Heart right ventricle (tissue), 16 donors: ENCODE measurements around the gene TBC1D2B. TPM values are rescaled to one million over a fixed set of nuclear protein-coding genes. Genes with fewer than 3 reads are reported as not detected.

Experiments
- ATAC-seq, 8 donors: fragments of 200-7000 bp; cut with Tn5 transposase; one replicate each; pipeline ENCODE4 v1.9.1; 2020; ENCODE audit warnings: mild to moderate bottlenecking in 8 of 8, moderate library complexity in 8 of 8, moderate number of reproducible peaks in 1 of 8
- DNase-seq, 2 donors: peaks; one replicate each; pipeline ENCODE4 v3.0.0-alpha.2; 2020
- H3K27ac ChIP-seq, 10 donors: fragments of 200-600 bp; sonication (generic) in 2 of 10; one replicate each; pipeline versions ENCODE4 v1.5.0 to v1.8.0; 2020 to 2022; ENCODE audit warnings: mild to moderate bottlenecking in 3 of 10
- H3K27me3 ChIP-seq, 7 donors: fragments of 200-600 bp; one replicate each; pipeline ENCODE4 v1.8.0; 2021 to 2022; ENCODE audit warnings: mild to moderate bottlenecking in 2 of 7
- H3K36me3 ChIP-seq, 9 donors: fragments of 200-600 bp; sonication (generic) in 1 of 9; one replicate each; pipeline versions ENCODE4 v1.5.0 to v1.8.0; 2020 to 2022; ENCODE audit warnings: mild to moderate bottlenecking in 2 of 9
- H3K4me1 ChIP-seq, 9 donors: fragments of 200-600 bp; sonication (generic) in 1 of 9; one replicate each; pipeline versions ENCODE4 v1.5.0 to v1.8.0; 2020 to 2022; ENCODE audit warnings: mild to moderate bottlenecking in 4 of 9
- H3K4me3 ChIP-seq, 10 donors: fragments of 200-600 bp; sonication (generic) in 2 of 10; one replicate each; pipeline versions ENCODE4 v1.5.0 to v1.8.0; 2020 to 2022; ENCODE audit warnings: mild to moderate bottlenecking in 7 of 10, moderate library complexity in 2 of 10
- H3K9me3 ChIP-seq, 11 donors: fragments of 200-600 bp in 10 of 11; sonication (generic) in 2 of 11; one replicate each; pipeline versions ENCODE4 v1.5.0 to v1.8.0; 2013 to 2022; ENCODE audit warnings: mild to moderate bottlenecking in 2 of 11, control low read depth in 1 of 11, moderate library complexity in 1 of 11
- CTCF ChIP-seq, 9 donors: fragments of 200-600 bp; sonication (generic) in 2 of 9; IDR thresholded peaks; one replicate each; pipeline versions ENCODE4 v1.5.0 to v1.8.0; 2021 to 2022; ENCODE audit warnings: antibody characterized with exemption in 9 of 9, mild to moderate bottlenecking in 5 of 9, moderate library complexity in 1 of 9
- WGBS, 2 donors: extraction: QIAGEN DNeasy Blood & Tissue Kit; methylation state at CpG; one replicate each; pipeline ENCODE4 v1.1.7; 2013; ENCODE audit warnings: inconsistent platforms in 1 of 2; 5-methylcytosine and 5-hydroxymethylcytosine counted together
- intact Hi-C, 10 donors: fragments of 100-400 bp; cut with DNase I; formaldehyde crosslinking; loops; one replicate each; pipeline versions ENCODE4 v1.11.1 to v1.14.2; 2022
- polyA plus RNA-seq, 2 donors: library from polyadenylated mRNA; stranded (reverse); fragments of 200-250 nt; gene quantifications; one replicate each; pipeline ENCODE4 v1.2.3, GENCODE V29; 2013
- total RNA-seq, 10 donors: library from RNA; stranded (reverse); fragmentation: NEBNext Ultra II Directional in 3 of 10; extraction: Animal tissue kit (Norgen Biotek cat#: 25700) in 3 of 10; gene quantifications; one replicate each; pipeline versions ENCODE4 v1.2.1 to v1.2.4, GENCODE V29; 2021 to 2023
- donor health status: Arrhythmogenic right ventricular cardiomyopathy.
- donor health status: ischemic (EF 13 %, LVEDD 7.1; RV severe dilation, severe dysfunction).
- donor health status: healthy with polysubstance abuse.
- donor health status: DM: no; HTN: yes; CAD: no.
- donor health status: DM: no; HTN: no; CAD: no.
- donor health status: ischemic (EF 25% LVEDD 6.9; RV normal size, moderate dysfunction).
- donor health status: ischemic (EF 25% LVEDD 5.7; RV mildly dilated, moderate dysfunction).
- donor health status: healthy.
- donor health status: DM: yes; HTN: yes; CAD: no.
- donor health status: Ischemic cardiomyopathy.
- donor health status: ischemic (EF 35%, LVEDD 5.7; RV mildly dilated, moderate dysfunction).
- donor health status: nonischemic (EF 11% LVEDD 7.7; RV severe dilation, severe dysfunction).
- donor health status: DM: yes; HTN: yes; CAD: no.
- donor health status: PGD.
- donor health status: ischemic (EF 29% LVEDD 5.4; RV normal size, mild dysfunction).
- donor health status: nonischemic (EF 23%, LVEDD 6.1; RV moderate dilation, normal function).

TBC1D2B gene
- total and polyA plus RNA-seq, 12 donors: 4.7 to 20.8 (median 9.6) TPM

DNA sequence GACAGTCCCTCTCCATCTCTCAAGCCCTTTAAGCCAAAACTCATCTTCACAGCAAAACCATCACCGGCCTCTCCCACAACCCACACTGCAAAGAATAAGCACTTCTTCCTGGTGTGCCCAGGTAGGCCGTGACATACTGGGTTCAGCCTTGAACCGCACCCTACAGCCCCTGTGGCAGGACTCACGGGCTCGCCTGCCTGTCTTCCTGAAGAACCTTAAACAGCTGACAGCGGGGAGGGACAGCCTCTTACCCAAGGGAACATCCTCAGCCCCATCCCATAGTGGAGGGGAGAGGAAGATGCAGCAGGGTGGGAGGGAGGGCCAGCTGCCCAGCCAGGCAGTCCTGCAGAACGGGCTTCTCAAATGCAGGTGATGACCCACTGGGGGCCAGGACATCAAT lies 40.2 kb downstream of the TBC1D2B start:
- Histone ChIP-seq H3K27ac (peak overlapping the region in 1 of 10 donors; percentile 87), H3K9me3 (no peaks in the 10 kb centered on the region), H3K4me3 (no peak overlapping the region), H3K36me3 (peaks cover 0 to 27% (median 0%) of the 10 kb centered on the region in 9 donors), H3K4me1 (peaks cover 10 to 92% (median 48%) of the 10 kb centered on the region in 9 donors), H3K27me3 (no peaks in the 10 kb centered on the region)
- TF ChIP-seq CTCF (IDR thresholded peaks at IDR 0.05): no peak
- no peak for DNase-seq
- WGBS, 2 donors: 73 to 78% methylated on average over 7 of the region's 7 CpGs
- ATAC-seq: no peak
- intact Hi-C loops: loop anchor here in 3 of 10 donors (5.0 kb wide), 2 partner anchors 35 to 40 kb away; partner anchors contain the start of gene TBC1D2B (in 2 of the 3)

DNA sequence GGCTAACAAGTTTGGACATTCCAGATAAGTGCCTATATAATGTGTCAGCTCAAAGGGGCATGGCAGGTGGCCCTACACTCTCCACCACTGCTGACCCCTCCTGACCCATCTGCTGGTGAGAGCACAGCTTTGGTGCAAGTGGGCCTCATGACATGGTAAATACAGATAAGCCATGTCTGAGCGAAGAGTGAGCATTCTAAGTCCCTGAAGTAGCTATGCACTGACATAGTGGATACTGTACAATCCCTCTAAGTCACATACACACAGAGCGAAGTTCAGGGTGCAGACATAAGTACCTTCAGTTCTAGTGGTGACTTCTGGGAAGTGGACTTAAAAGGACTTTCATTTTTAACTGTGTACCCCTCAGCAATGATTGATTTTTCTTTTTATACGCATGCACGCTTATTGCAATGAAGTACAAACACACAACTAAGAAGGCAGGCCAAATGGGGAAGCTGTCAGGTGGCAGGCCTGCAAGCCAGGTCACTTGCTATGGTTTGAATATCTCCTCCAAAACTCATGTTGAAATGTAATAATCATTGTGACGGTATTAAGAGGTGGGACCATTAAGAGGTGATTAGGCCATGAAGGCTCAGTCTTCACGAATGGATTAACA lies 41.5 kb downstream of the TBC1D2B start:
- no peak for TF ChIP-seq CTCF (IDR thresholded peaks at IDR 0.05)
- no peaks in the 10 kb centered on the region for H3K9me3 ChIP-seq
- DNase-seq (no peak), ATAC-seq (peak in 1 of 8 donors; percentile 4)
- H3K27me3 ChIP-seq: no peaks in the 10 kb centered on the region
- H3K4me3 ChIP-seq: no peak overlapping the region
- peaks cover 10 to 93% (median 54%) of the 10 kb centered on the region in 9 donors for H3K4me1 ChIP-seq
- H3K27ac ChIP-seq: peak overlapping the region in 3 of 10 donors; percentile 10 to 87 (median 65)
- intact Hi-C loops: loop anchor here in 3 of 10 donors (5.0 kb wide), 2 partner anchors 36 to 41 kb away; partner anchors contain the start of gene TBC1D2B (in 2 of the 3)
- peaks cover 0 to 20% (median 0%) of the 10 kb centered on the region in 9 donors for H3K36me3 ChIP-seq
- WGBS, 2 donors: 94 to 95% methylated on average over 6 of the region's 6 CpGs

DNA sequence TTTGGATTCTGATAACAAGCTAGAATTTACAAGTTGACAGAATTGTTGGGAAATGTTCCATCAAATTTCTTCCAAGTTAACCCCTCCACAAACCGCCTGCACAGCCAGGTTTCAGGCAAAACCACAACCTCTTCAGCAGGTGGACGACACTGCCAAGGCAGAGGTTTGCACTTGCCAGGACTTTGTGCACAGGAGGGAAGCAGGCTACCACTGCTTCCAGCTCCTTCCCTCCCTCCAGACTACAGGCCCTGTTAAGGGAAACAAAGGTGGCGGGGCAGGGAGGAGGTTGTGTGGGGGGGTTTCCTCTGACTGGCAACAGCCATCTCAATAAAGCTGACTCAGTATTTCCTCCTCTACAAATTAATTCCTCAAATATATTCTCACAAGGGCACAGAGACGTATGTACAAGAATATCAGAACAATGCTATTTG lies 42.2 kb downstream of the TBC1D2B start:
- peak in 1 of 2 donors; percentile 49 for DNase-seq
- Histone ChIP-seq H3K36me3 (peaks cover 0 to 27% (median 0%) of the 10 kb centered on the region in 9 donors), H3K9me3 (no peaks in the 10 kb centered on the region), H3K4me1 (peaks cover 10 to 87% (median 54%) of the 10 kb centered on the region in 9 donors), H3K27me3 (no peaks in the 10 kb centered on the region), H3K4me3 (no peak overlapping the region), H3K27ac (peak overlapping the region in 8 of 10 donors; percentile 14 to 87 (median 54))
- no peak for TF ChIP-seq CTCF (IDR thresholded peaks at IDR 0.05)
- WGBS, 2 donors: 50 to 66% methylated on average over 4 of the region's 4 CpGs
- peak; percentile 65 to 84 (median 75) for ATAC-seq
- intact Hi-C loops: loop anchor here in 3 of 10 donors (5.0 kb wide), 2 partner anchors 37 to 42 kb away; partner anchors contain the start of gene TBC1D2B (in 2 of the 3)

- H3K4me1 ChIP-seq: peaks cover 10 to 81% (median 54%) of the 10 kb centered on the region in 9 donors
- 53 to 68% methylated on average over 13 of the region's 13 CpGs for WGBS, 2 donors
- DNase-seq: no peak
These were observed 42.9 kb downstream of the TBC1D2B start for GRCh38 chr15:78034495-78035191.

More at GRCh38 chr15:78034495-78035191, 42.9 kb downstream of the TBC1D2B start:
- Histone ChIP-seq H3K4me3 (peak overlapping the region in 1 of 10 donors; percentile 8), H3K27me3 (no peaks in the 10 kb centered on the region), H3K9me3 (no peaks in the 10 kb centered on the region), H3K36me3 (peaks cover 0 to 28% (median 3%) of the 10 kb centered on the region in 9 donors), H3K27ac (peak overlapping the region in 8 of 10 donors; percentile 14 to 87 (median 54))
- intact Hi-C loops: loop anchor here in 4 of 10 donors (5.0 kb wide), 2 partner anchors 38 to 43 kb away; partner anchors contain the start of gene TBC1D2B (in 3 of the 4)
- no peak for TF ChIP-seq CTCF (IDR thresholded peaks at IDR 0.05)
- peak in 5 of 8 donors; percentile 16 to 65 (median 33) for ATAC-seq
